OCI-LY3 (cell line): ENCODE data around the gene TPCN2.
"Not testable (repeated sequence)": the region's sequence is repeated elsewhere in the genome, so short reads cannot be mapped to it uniquely, and the experiment has no call there.

Source experiments
- H2AFZ ChIP-seq: fragments of 200-600, 300-600 bp; shearing (Covaris generic); 2 replicates; pipeline ENCODE4 v1.6.0; 2014; ENCODE audit warnings: antibody characterized with exemption, low read depth, low read length
- H3K27ac ChIP-seq: fragments of 200-600, 300-600 bp; sonication (generic); 2 replicates; pipeline ENCODE4 v1.5.1; 2014; ENCODE audit warnings: mild to moderate bottlenecking, low read length, moderate library complexity, mixed read lengths
- H3K27me3 ChIP-seq: fragments of 200-600, 300-600 bp; sonication (generic); 2 replicates; pipeline ENCODE4 v1.6.1; 2014; ENCODE audit warnings: low read depth, low read length, mixed read lengths
- H3K36me3 ChIP-seq: fragments of 200-600, 300-600 bp; sonication (generic); replicated peaks from 2 replicates; pipeline ENCODE3; 2014; ENCODE audit warnings: low read depth, low read length, mixed read lengths
- H3K4me1 ChIP-seq: fragments of 300-600, 200-600 bp; sonication (generic); 2 replicates; pipeline ENCODE4 v1.6.1; 2014; ENCODE audit warnings: low read length, mixed read lengths
- H3K4me2 ChIP-seq: fragments of 200-600, 300-600 bp; sonication (generic); 2 replicates; pipeline ENCODE4 v1.6.1; 2014; ENCODE audit warnings: low read length, mixed read lengths
- H3K4me3 ChIP-seq: fragments of 300-600, 200-600 bp; sonication (generic); 2 replicates; pipeline ENCODE4 v1.5.1; 2014; ENCODE audit warnings: antibody characterized with exemption, mild to moderate bottlenecking, low read length, moderate library complexity
- H3K79me2 ChIP-seq: fragments of 300-600, 200-600 bp; shearing (Covaris generic); 2 replicates; pipeline ENCODE4 v1.6.1; 2014; ENCODE audit warnings: mild to moderate bottlenecking, low read length, mixed read lengths
- H3K9ac ChIP-seq: fragments of 300-600, 200-600 bp; shearing (Covaris generic); 2 replicates; pipeline ENCODE4 v1.6.0; 2014; ENCODE audit warnings: mild to moderate bottlenecking, low read length, moderate library complexity
- H3K9me3 ChIP-seq: fragments of 200-600, 300-600 bp; shearing (Covaris generic); 2 replicates; pipeline ENCODE4 v1.6.1; 2014; ENCODE audit warnings: low read length, mixed read lengths; ENCODE audit not compliant: insufficient read depth
- H4K20me1 ChIP-seq: fragments of 200-600, 300-600 bp; sonication (generic); 2 replicates; pipeline ENCODE4 v1.6.1; 2016; ENCODE audit warnings: low read length, mixed read lengths; ENCODE audit not compliant: insufficient read depth
- EZH2phosphoT487 ChIP-seq: fragments of 200-600 bp; shearing (Covaris generic); IDR thresholded peaks from 2 replicates; pipeline ENCODE4 v1.6.1; 2018; ENCODE audit warnings: antibody characterized with exemption, mixed run types, low read depth
- TF ChIP-seq, protein P1 (sequence below): fragments of 200-600, 300-600 bp; sonication (generic); IDR thresholded peaks from 2 replicates; pipeline ENCODE4 v1.5.1; 2014; ENCODE audit warnings: antibody characterized with exemption, low read length, low read depth

The TPCN2 gene

DNA sequence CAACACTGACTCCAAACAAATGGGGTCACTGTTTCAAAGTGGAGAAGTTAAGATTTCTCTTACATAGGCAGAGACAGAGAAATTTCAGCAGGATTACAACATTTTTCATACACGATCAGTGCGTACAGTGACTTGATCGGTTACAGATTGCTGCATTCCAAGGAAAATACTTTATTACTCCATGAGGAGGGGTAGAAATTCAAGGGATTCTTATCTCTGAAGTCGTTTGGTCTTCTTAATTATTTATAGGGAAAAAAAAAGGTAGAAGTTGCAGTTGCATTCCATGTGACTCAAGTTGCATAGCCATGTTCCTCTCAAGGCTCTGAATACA is 96.3 kb downstream of the TPCN2 start:
- Histone ChIP-seq H3K9me3 (peaks cover 46% of the 10 kb centered on the region), H3K4me3 (no peak overlapping the region), H4K20me1 (no peaks in the 10 kb centered on the region), H3K4me1 (peaks cover 18% of the 10 kb centered on the region), H2AFZ (no peak overlapping the region), H3K27me3 (peaks cover 4% of the 10 kb centered on the region; the same call in 1 of the 2 replicates), H3K4me2 (no peak overlapping the region), H3K27ac (no peak overlapping the region), H3K36me3 (peaks cover 39% of the 10 kb centered on the region), H3K79me2 (no peaks in the 10 kb centered on the region), H3K9ac (no peak overlapping the region)
- TF ChIP-seq, protein P1, sequence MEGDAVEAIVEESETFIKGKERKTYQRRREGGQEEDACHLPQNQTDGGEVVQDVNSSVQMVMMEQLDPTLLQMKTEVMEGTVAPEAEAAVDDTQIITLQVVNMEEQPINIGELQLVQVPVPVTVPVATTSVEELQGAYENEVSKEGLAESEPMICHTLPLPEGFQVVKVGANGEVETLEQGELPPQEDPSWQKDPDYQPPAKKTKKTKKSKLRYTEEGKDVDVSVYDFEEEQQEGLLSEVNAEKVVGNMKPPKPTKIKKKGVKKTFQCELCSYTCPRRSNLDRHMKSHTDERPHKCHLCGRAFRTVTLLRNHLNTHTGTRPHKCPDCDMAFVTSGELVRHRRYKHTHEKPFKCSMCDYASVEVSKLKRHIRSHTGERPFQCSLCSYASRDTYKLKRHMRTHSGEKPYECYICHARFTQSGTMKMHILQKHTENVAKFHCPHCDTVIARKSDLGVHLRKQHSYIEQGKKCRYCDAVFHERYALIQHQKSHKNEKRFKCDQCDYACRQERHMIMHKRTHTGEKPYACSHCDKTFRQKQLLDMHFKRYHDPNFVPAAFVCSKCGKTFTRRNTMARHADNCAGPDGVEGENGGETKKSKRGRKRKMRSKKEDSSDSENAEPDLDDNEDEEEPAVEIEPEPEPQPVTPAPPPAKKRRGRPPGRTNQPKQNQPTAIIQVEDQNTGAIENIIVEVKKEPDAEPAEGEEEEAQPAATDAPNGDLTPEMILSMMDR: no peak
- TF ChIP-seq EZH2phosphoT487: no peak

DNA sequence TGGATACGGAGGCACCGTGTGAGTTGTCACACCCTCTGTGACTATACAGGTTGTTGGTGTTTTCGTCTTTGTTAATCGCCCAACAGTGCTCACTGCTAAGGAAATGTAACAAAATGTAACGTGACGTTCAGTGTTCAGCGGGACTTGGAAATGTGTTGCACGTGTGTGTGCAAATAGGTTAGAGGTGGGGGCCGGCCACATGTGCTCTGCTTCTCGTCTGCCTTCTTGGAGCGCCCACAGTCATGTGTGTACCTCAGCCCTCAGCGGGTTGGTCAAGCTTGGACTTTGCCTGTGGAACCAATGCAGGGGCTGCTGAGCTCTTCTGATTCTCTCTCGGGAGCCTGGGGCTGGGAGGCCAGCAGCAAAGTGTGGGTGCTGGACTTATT is 99.6 kb downstream of the TPCN2 start:
- Histone ChIP-seq H4K20me1 (no peaks in the 10 kb centered on the region), H3K4me1 (peaks cover 9% of the 10 kb centered on the region), H3K9ac (no peak overlapping the region), H3K27me3 (peaks cover 4% of the 10 kb centered on the region; the same call in 1 of the 2 replicates), H3K9me3 (peaks cover 21% of the 10 kb centered on the region; the same call in 1 of the 2 replicates), H3K4me2 (no peak overlapping the region), H3K79me2 (no peaks in the 10 kb centered on the region), H3K27ac (no peak overlapping the region), H2AFZ (no peak overlapping the region), H3K36me3 (peaks cover 14% of the 10 kb centered on the region), H3K4me3 (no peak overlapping the region)
- TF ChIP-seq, protein P1: no peak
- no peak for TF ChIP-seq EZH2phosphoT487

DNA sequence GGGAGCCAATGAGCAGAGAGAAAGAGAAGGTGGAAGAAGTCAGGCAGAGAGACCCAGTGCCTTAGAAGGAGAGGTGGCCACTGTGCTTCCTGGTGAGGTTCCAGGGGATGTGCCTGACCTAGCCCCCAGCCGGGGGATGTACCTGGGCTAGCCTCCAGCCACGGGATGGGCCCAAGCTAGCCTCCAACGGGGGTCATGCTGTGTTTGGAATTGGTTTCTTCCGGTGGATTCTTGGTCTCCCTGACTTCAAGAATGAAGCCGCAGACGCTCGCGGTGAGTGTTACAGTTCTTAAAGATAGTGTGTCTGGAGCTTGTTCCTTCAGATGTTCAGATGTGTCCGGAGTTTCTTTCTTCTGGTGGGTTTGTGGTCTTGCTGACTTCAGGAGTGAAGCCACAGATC is 100.1 kb downstream of the TPCN2 start:
- Histone ChIP-seq H2AFZ (no peak overlapping the region), H3K79me2 (no peaks in the 10 kb centered on the region), H3K27ac (no peak overlapping the region), H3K4me1 (peaks cover 13% of the 10 kb centered on the region), H3K4me3 (no peak overlapping the region), H3K9me3 (peaks cover 20% of the 10 kb centered on the region; the same call in 1 of the 2 replicates), H3K4me2 (no peak overlapping the region), H4K20me1 (no peaks in the 10 kb centered on the region), H3K27me3 (peaks cover 4% of the 10 kb centered on the region; the same call in 1 of the 2 replicates), H3K9ac (no peak overlapping the region), H3K36me3 (peaks cover 14% of the 10 kb centered on the region)
- TF ChIP-seq EZH2phosphoT487: no peak
- TF ChIP-seq, protein P1: no peak

DNA sequence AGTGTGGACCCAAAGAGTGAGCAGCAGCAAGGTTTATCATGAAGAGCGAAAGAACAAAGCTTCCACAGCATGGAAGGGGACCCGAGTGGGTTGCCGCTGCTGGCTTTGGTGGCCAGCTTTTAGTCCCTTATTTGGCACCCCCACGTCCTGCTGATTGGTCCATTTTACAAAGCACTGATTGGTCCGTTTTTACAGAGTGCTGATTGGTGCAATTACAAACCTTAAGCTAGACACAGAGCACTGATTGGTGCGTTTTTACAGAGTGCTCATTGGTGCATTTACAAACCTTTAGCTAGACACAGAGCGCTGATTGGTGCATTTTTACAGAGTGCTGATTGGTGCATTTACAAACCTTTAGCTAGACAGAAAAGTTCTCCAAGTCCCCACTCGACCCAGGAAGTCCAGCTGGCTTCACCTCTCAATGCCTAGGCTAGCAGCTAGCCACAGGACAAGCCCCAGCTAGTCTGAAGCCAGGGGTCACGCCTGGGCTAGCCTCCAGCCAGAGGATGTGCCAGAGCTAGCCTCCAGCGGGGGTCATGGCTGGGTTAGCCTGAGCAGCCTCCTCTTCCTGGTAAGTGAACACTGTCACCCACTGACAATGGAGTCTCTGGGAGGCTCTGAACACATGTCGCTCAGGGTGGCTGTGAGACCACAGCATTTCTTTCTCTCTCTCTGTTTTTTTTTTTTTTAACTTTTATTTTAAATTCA is 100.8 kb downstream of the TPCN2 start:
- H3K4me3 ChIP-seq, H4K20me1 ChIP-seq, H3K9ac ChIP-seq, H3K79me2 ChIP-seq, H3K4me2 ChIP-seq, H3K27ac ChIP-seq, H3K27me3 ChIP-seq, H2AFZ ChIP-seq: not testable (repeated sequence)
- Histone ChIP-seq H3K36me3 (peaks cover 14% of the 10 kb centered on the region), H3K9me3 (peaks cover 20% of the 10 kb centered on the region; the same call in 1 of the 2 replicates), H3K4me1 (peaks cover 14% of the 10 kb centered on the region)
